Measurements from ENCODE around the gene LIN54.
"Not testable (repeated sequence)": the region's sequence is repeated elsewhere in the genome, so short reads cannot be mapped to it uniquely, and the experiment has no call there.

The LIN54 gene

DNA sequence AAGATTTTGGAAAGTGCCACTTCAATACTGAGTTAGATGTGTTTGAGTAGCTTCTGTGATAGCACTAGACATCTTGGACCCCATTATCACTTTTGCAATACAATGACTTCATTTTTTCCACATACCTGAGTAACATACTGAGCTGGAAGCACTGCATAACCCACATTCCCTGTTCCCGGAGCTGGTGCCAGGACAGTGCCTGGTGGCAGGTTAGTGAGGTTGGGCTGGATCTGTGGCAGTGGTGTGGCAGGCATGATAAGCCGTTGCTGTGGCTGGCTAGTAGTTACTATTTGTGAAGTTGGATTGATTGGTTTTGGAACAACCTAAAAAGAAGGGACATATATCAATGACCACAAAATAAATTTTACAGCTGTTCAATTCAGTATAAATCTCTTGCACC lies 71.2 kb downstream of the LIN54 start:
- ATAC-seq = no peak

DNA sequence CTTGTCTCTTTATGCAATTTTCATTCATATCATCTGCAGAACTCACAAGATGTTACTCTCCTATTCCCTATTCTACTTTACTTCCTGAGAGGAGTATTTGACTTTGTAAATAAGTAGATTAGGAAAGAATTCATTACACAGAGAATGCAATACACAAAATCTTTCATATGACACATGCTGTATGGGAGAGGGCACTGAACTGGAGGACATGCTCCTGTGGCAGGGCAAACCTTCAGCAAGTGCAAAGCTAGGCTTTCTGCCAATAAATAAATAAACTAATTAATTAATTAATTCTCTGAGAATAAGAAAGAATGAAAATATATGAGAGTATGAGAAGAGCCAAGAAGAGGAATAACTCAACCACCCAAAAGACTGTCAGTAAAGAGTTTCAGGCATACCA lies 76.2 kb downstream of the LIN54 start:
- no peak for ATAC-seq

GRCh38 chr4:82930848-82931755 lies 79.5 kb downstream of the LIN54 start:
- no peak for ATAC-seq

GRCh38 chr4:82921795-82922194 lies 88.8 kb downstream of the LIN54 start:
- no peak for ATAC-seq

GRCh38 chr4:82919386-82919785 lies 91.2 kb downstream of the LIN54 start:
- no peak for ATAC-seq

DNA sequence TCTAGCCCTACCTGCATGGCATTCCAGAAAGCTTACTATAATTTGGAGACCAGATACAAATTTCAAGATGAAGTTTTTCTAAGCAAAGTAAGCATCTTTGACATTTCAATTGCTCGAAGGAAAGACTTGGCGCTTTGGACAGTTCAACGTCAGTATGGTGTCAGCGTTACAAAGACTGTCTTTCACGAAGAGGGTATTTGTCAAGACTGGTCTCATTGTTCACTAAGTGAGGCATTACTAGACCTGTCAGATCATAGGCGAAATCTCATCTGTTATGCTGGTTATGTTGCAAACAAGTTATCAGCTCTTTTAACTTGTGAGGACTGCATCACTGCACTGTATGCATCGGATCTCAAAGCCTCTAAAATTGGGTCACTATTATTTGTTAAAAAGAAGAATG lies 92.5 kb downstream of the LIN54 start:
- ATAC-seq = no peak

DNA sequence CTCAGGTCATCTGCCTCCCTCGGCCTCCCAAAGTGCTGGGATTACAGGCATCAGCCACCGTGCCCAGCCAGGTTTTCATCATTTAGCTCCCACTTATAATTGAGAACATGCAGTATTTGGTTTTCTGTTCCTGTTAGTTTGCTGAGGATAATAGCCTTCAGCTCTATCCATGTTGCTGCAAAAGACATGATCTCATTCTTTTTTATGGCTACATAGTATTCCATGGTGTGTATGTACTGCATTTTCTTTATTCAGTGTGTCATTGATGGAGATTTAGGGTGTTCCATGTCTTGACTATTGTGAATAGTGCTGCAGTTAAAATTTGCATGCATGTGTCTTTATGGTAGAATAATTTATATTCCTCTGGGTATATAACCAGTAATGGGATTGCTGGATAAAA lies 96.7 kb downstream of the LIN54 start:
- ATAC-seq = not testable (repeated sequence)

- no peak for ATAC-seq
Observed at GRCh38 chr4:82913305-82913704, 97.3 kb downstream of the LIN54 start.

DNA sequence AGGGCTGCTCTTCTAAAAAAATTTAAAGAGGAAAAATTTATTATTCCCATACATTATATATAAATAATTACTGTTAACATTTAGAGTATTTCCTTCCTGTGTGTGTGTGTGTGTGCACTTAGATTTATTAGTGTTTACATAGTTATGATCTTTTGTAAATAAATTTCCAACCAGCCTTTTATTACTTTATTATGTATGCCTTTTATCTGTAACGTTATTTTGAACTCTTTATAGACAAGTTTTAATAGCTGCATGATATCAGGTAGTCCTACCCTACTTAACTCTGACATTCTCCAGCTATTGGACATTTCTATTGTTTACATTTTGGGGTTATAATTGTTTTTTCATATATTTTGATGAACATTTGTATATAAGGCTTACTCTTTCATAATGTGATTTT lies 101.3 kb downstream of the LIN54 start:
- no peak for ATAC-seq

DNA sequence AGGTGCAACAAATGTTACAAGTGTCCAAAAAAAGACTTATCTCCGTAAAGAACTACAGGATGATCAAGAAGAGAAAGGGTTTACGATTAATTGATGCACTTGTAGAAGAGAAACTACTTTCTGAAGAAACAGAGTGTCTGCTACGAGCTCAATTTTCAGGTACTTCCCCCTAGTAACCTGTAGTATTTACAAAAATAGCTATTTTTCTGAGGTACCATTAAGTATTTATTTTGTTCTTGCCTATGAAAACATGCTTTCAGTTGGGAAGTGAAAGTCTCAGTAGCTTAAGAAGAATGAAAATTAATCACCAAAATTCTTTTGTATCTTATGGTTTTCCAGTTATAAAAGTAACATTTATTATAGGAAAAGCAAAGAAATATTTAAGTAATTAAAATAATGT lies 104.2 kb downstream of the LIN54 start:
- no peak for ATAC-seq

DNA sequence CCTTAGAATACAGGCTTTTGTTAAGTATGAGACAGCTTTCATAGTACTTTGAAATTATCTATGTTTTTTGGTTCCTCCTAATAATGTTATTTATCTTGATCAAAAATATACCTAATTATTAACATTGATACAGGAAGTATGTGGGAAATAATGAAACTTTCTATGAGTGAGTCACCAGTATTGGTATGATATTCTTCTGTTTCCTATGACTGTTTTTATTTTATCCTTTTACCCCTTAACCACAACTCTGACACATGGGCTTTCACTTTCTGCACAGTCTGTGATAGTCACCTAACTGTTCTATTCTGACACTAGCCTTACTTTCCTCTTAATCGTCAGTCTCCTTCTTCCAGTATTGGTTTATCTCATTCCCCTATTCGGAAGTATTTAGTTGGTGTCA lies 105.4 kb downstream of the LIN54 start:
- ATAC-seq = peak; percentile 51 to 56

DNA sequence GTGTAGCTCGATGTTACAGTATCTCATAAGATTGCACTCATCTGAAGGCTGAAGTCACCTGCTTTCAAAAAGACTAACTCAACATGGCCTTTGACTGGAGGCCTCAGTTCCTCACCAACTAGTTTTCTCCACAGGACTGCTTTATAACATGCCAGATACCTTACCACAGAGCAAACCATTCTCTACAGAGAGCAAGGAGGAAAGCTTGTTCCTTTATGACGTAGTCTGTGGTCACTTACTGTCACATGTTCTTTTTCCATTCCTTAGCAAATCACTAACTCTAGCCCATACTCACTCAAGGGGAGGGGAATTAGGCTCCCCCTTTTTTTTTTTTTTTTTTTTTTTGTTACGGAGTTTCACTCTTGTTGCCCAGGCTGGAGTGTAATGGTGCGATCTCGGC lies 106.9 kb downstream of the LIN54 start:
- no peak for ATAC-seq

DNA sequence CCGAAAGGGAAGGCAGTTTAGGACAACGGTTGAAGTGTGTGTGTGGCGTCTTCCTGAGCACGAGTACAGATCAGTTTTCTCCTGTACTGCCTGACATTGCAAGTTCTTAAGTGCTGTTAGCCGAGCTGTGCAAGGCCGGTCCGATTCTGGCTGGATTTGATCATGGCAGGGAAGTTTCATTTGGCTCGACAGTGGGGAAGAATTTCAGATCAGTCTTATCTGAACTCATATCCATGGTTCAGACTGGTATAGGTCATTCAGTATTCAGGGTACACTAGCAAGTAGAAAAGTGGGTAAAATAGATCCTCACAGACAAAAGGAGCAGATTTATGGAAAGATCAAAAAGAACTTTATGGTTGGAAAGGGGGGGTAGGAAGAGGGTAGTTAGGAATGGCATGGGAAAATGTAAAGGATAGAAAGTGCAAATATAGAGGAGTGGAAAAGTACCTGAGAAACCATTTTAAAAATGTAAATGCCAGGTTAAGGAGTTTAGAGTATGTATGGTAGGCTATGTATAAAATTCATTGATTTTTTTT lies 109.4 kb downstream of the LIN54 start:
- no peak for ATAC-seq

GRCh38 chr4:82900411-82901182 lies 110.0 kb downstream of the LIN54 start, which contains the start of gene THAP9:
Gene THAP9 (plus strand): TSS chr4:82900735. CDS start chr4:82900803, 68 bp downstream.
- peak; percentile 91 to 95 for ATAC-seq

DNA sequence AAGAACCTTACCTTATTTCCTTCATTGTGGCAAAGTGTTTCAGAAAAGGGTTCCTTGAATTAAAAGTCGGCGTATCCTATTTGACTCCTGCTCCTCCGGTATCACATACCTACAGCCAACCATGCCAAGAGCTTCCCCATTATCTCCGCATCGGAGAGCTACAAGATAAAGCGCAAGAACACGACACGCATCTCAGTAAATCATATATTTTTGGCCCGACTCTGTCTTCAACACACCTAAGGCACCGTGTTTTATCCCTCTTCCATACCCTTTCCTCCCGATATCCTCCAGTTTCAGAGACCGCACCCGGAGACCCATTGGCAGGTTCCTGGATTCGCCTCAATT lies 110.6 kb downstream of the LIN54 start:
- ATAC-seq = no peak

- no peak for ATAC-seq
Observed at GRCh38 chr4:82899374-82900065, 111.1 kb downstream of the LIN54 start.

DNA sequence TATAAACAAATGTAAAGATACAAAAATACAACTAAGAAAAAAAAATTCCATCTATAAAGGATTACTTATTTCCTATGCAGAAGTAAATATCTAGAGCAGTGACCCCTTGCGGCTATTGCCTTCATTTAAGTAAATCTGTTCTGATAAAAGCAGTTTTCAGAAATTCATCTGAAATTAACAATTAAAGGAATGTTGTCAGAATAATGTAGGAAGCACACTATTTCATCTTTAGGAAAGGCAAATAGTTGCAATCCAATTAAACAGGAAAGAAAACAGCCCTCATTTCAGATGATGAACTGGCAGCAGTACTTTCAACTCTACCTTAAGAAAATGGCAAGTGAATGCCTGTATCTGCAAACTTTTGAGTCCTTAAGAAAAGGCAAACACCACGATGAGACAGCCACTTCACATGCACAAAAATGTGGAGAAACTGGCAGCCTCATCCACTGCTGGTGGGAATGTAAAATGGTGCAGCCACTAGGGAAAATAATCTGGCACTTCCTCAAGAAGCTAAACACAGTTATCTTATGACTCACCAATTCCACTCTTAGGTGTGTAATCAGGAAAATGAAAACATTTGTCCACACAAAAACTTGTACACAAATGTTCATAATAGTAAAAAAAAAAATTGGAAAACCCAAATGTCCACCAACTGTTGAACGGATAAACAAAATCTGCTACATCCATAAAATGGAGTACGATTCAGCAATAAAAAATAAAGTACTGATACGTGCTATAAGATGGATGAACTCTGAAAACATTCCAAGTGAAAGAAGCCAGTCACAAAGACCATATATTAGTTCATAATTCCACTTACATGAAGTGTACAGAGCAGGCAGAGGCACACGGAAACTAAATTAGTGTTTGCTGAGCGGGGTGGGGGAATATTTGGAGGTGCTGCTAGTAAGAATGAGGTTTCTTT lies 112.0 kb downstream of the LIN54 start:
- no peak for ATAC-seq

- ATAC-seq = no peak
Observed at GRCh38 chr4:82896755-82897154, 113.9 kb downstream of the LIN54 start.

- no peak for ATAC-seq
Observed at GRCh38 chr4:82893942-82894341, 116.7 kb downstream of the LIN54 start.

DNA sequence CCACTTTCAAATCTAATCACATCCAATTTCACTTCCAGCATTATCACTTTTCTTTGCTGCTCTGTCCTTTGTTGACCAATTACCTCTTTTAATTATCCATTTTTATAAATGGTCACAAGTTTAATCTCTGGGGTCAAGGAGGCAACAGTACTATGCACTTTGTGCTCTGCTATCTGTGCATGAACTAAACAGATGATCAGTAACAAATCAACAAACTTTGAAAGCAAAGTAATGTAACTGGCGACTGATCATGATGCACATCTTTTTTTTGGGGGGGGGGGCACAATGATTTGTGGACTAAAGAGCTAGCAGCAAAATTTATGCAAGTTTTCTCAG lies 118.2 kb downstream of the LIN54 start:
- no peak for ATAC-seq

DNA sequence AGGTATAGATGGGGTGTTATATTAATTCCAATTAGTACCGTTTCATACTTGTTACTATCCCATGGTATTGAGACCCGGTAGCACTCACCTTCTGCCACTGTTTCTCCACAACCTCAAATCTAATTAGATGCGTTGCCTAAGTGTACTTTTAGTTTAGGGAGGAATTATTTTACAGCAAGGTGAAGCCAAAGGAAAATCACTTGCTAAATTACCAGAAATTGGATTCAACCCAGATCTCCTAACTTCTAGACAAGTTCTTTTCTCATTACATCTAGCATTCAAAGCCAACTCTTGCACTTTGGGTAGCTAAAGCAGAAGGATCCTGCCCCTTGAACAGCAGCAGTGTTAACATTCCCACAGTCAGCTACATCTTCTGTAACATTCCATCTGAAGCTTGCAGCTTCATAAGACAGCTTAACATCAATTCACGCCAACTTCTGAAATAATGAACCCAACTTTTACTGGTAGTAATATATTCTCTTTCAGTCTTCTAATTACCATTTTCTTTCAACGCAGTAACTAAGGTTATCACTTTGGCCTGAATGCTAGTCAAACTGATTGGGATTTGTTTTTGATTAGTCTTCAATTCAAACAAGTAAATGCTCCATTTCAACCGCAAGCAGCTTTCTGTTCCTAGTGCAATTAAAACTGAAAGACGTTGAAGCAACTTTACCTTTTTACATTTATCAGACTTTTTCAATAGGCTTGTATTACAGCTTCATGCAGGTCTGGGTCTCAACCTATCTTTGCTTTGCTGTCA lies 118.7 kb downstream of the LIN54 start:
- ATAC-seq = no peak
